Limb (tissue), 2 donors: ENCODE results near the gene FMNL3.

Experiments
- DNase-seq, 2 donors: peaks; one replicate each; pipeline ENCODE4 v3.0.0-alpha.2; 2016; ENCODE audit errors: extremely low spot score in 2 of 2

FMNL3 gene

DNA sequence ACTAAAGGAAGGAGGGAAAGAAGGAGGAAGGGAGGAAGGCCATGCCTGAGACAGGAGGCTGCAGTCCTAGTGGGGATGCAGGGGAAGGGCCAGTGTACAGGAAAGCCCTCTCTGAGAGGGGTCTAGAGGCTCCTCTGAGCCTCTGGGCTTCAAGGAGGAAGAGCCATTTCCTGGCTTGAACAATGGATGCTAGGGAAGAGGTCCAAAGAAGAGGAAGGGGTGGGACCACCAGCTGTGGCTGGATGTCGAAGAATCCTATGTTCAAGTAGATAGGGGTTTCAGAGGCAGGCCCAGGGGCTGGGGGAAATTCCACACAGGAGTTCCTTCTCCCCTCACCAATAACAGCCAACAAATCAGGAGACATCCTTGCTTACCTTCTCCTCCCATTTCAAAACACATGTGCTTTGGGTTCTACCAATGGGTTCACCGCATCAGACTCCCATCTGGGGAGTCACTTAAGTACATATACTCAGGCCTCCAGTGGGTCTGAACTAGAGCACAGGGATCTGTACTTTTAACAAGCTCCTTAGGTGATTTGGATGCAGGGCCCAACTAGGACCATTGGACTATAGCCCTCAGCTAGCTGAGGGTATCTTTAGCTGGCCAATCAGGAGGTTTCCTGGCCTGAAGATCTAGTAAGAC, 51.5 kb downstream of the FMNL3 start:
- no peak for DNase-seq

DNA sequence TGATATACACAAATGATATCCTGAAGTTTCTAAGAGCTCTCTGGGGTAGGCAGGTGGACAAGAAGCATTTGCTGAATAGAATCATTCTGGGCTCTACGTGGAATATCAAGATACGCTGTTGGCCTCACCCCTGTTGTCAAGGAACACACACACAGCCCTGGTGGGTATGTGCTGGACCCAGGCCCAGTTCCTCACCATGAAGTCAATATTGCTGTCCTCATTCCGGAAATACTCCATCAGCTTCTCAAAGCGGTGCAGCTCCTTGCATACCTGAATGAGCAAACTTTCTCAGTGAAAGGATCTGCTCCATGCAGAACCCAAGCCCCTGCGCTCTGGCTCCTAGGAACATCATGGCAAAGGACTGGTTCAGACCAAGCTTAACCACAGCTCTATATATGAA, 52.5 kb downstream of the FMNL3 start:
- no peak for DNase-seq

DNA sequence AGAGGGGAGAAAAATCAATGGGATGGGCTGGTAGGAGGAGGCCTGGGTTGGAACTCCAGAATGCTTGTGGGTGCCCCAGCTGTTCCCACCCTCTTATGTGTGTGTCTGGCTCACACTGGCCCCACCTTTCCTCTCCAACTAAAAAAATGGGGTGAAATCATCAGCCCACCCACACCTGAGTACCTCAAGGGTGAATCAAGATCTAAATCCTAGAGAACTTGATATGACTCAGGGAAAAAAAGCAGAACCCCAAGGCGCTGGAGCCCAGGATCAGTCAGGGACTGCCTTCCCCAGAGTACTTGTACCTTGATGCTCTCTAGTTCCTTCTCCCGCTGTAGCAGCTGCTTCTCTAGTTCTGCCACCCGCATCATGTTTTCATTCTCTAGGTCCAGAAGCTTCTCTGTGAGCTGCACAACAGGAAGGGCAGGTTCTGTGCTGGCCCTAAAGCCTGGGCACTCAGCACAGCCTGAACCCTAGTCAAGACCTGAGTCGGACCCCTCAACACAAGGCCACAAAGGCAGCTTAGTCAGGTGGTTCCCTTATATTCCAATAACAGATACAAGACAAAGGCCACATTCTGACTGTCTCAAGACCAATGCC, 54.2 kb downstream of the FMNL3 start:
- no peak for DNase-seq

DNA sequence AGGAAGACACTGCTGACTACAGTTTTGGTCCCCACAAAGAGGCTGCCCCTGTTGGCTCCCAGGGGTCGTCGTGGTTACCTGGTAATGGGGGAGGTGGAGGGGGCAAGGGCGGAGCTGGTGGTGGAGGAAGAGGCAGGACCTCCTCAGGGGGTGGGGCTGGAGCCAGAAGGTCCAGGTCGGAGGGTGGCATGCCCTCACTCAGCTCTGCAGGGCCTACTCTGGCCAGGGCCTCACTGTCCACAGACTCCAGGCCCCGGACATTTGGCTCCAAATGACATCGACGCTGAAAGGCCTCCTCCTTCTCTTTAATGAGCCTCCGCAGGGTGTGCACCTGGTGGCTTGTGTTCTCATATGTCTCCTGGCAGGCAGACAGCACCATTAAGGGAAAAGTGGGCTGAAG, 55.4 kb downstream of the FMNL3 start:
- no peak for DNase-seq

DNA sequence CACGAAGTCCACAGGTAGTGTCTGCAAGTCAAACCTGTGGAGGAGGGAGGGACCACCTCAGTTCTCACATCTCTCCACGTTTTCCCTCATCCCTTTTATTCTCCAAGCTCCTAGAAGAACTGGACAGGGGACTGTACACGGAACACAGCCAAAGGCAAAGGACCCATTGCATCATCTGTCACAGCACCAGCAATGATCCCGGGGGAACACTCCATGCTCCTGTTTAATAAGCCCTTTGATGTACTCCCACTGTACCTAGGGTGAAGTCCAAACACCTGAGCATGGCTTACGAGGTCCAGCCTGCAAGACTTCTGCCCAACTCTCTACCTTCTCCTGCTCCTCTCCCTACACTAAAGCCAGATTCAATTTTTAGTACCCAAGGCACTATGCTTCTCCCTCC, 57.3 kb downstream of the FMNL3 start:
- no peak for DNase-seq

DNA sequence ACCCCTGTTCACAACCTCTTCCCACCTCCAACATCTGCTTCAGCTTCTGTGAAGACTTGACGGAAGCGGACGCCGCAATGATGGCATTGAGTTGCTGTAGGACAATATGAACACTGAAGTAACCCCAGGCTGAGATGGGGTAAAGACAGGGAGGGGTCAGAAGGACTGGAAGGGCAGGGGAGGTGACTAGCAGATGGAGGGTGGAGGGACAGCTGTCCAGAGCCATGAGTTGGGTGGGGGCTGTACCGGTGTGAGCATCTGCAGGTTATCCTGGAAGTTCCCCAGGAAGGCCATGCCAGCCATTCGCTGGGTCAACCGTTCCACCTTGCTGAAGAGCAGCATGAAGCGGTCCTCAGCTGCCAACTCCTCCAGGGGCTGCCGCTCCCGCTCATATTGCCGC, 57.8 kb downstream of the FMNL3 start:
- DNase-seq = no peak

DNA sequence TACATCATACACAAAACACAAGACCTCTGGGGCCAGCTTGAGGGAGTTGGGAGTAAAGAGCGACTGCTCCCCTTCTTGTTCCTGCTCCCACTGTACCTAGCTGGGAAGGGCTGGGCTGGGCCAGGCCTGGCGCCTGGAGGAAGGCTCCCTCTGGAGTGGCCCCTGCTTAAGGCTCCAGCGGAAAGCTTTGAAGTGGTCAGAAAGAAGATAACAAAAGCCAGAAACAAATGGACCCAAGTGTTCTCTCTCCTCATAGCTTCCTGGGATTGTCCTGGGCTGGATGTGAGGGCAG, 58.5 kb downstream of the FMNL3 start:
- no peak for DNase-seq

DNA sequence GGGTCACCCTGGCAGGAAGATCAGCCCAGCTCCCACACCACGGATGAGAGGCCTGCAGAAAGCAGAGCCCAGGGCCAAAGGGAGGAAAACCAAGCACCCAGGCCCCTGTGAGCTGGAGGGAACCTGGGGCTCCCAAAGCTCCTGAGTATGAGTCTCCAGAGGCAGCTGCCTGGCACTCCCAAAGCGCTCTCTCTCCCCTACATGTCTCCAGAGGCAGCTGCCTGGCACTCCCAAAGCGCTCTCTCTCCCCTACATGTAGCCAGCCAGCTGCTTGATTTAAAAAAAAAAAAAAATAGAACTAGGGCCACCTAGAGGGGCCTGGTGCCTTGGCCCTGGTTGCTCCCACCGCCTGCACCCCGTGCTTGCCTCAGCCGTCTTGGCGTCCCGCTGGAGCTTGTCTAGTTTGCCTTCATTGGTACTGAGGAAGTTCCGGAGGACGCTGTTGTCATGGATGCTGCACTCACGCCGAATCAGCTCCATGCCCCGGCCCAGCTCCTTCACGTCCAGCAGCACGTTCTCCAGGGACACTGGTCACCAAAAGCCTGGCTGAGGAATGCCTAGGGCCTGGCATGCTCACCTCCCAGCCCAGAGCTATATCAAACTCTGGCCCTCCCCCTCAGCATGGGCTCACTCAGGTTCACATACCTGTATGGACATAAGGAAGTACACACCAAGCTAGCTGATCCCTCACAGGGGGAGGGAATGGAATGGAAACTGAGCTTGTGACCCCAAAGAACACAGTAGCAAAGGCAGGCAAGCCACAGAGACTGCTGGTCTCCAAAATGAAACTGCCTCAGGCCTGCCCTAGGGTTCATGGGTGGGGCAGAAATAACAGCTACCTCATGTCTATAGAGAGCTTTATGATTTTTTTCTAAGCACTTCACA, 59.1 kb downstream of the FMNL3 start:
- no peak for DNase-seq

DNA sequence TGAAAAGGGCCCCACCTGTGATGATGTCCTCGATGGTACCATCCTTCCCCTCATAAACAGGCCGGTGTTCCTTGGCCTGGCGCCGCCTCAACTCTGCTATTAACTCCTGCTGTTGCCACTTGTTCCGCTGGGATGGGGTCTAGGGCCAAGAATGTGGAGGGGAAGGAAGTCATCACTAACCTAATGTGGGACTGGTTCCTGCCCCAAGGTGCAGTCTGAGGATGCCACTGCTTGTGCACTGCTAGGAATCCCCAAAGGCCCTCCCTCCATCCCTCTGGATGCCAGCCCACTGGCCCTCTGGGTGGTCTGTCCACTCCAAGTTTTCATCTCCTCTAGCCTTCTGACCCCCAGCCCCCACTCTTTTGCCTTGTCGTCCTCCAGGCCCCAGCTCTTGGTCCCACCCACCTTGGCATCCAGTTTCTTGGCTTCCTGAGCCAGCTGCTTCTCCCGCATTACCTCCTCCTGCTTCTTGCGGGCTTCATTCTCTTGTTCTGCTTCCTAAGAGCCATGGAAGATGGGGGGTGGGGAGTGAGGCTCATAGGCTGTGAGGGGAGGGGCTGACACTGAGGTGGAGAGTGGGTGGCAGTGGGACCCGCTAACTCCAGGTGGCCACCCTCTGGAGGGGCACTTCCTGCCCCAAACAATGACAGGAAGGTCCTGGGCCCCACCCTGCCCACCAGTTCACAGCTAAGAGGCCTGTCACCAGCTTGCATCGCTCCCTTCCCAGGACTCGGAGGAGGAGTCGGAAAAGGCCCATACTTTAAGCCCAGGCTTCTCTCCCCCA, 60.1 kb downstream of the FMNL3 start:
- DNase-seq = no peak

DNA sequence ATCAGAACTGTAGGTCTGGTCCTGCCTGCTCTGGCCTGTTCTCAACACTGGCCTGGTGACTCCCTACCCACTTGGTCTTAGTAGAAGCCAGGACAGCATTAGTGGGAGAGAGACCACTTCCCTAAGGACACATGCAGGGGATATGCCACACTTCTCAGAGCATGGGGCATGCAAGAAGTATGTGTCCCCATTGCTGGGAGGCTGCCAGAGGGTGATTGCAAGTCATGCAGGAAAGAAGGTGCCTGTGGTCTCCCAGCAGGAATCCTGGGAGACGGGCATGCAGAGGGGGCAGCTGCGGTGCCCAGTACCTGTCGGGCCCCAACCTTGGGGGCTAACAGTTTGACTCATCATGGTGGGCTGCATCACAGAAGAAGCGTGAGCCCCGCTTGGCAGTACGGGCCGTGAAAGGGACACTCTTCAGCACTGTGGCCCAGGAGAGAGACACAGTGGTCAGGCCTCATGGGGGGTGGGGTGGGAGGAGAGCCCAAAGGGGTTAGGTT, 60.8 kb downstream of the FMNL3 start:
- no peak for DNase-seq

DNA sequence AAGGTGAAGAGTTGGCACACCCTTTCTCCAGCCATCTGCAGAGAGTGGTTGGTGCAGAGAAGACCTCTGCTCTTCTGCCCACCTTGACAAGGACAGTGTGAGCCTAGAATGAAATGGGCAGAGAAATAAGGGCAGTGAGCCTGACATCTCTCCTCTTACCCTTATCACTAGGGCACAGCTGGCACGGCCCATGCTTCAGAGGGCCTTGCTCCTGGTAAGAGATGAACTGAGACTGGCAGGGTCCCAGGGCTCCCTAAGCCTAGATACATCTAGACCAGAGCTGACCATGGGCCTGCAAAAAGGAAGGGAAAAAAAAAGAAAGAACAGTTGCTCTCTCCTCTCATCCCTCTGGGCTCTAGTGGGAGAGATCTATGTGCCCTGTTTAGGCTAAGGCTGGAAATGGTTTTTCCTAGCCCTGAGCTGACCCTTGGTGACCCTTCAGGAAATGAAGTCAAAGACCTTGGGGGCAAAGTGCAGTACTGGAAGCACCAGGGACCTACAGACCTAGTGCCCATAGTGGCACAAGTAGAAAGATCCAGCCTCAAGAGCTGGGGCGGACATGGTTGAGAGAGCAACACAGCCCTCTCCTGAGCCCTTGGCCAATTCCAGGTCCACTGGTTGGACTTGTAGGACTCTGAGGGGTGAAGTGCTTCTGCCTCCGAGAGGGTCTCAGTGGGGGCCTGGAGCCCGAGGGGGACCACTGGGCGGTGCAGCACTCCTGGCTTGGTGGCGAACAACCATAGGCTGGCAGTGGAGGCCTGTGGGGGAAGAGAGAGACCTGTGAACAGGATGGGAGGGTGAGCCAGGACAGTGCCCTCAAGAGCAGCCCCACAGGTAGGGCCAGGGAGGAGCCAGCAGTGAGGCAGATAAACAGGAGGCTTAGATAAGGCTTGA, 61.8 kb downstream of the FMNL3 start:
- DNase-seq = no peak

DNA sequence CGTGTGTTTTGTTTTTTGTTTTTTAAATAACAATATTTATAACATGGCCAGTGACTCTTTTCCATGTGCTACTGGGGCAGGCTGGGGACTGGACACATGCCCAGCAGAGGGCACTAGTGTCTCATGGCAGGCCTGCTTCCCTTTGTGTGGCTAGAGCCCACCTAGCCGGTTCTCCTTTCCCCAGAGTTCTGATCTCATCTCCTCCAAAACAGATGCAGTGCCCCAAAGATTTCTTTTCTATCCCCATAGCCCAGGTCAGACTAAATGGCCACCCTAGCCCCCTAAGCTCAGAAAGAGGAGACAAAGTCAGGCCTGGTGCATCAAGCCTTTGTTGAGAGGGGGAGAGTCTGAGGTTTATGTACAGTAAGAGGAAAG, 62.6 kb downstream of the FMNL3 start:
- DNase-seq = peak; percentile 75 to 86

DNA sequence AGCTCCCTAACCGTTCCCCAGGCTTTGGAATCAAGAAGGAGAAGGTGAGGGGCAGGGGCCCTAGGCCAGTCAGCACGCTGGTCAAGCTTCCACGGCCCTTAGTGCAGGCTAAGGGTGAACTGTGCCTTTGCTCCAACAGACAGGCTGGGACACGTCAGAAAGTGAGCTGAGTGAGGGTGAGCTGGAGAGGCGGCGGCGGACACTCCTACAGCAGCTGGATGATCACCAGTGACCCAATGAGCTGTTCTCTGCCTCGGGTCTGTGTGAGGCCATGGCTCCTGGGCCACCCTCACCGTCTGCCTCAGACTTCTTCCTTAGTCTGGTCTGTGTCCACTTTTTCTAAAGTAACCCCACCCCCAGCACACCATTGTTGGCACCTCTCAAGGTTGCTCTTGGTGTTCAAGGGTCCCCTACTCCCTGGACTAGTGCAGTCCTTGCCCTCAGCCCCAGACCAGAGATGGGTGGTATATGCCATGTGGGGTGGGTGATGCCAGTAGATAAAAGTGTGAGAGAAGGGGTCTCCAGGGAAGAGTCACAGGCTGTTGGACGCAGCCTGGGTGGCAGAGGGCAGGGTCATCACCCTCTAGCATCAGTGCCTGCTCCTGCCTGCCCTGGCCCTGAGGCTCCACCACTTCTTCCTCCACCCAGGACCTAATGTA, 63.1 kb downstream of the FMNL3 start:
- no peak for DNase-seq

DNA sequence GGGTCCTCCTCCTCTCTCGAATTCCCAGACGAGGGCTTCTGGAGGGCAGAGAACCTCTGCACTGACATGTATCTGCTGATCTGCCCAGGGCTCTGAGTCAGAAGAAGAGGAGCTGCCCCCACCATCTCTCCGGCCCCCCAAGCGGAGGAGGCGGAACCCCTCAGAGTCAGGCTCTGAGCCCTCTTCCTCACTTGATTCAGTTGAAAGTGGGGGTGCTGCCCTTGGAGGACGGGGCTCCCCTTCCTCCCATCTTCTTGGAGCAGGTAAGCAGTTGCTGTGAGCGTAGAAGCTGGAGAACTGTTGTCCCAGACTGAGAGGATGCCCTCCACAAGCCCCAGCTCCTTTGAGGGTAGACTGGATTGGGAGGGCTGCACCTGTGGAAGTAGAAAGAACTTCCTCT, 64.1 kb downstream of the FMNL3 start:
- no peak for DNase-seq

DNA sequence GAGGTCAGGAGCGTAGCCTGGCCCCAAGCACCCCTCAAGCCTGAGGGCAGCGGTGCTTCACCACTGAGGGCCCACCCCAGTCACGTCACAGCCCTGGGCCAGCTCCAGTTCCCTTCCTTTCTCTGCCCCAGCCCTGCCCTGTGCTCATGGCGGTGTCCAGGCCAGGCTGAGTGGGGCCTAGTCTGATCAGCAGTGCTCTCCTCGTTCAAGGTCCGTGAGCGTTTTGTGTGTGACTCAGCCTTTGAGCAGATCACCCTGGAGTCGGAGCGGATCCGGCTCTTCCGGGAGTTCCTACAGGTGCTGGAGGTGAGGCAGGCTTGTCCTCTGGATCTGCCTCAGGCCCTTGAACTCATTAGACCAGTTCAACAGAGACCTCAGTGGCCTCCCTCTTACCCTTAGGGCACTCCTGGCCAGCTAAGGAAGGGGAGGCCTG, 64.8 kb downstream of the FMNL3 start:
- DNase-seq = no peak

DNA sequence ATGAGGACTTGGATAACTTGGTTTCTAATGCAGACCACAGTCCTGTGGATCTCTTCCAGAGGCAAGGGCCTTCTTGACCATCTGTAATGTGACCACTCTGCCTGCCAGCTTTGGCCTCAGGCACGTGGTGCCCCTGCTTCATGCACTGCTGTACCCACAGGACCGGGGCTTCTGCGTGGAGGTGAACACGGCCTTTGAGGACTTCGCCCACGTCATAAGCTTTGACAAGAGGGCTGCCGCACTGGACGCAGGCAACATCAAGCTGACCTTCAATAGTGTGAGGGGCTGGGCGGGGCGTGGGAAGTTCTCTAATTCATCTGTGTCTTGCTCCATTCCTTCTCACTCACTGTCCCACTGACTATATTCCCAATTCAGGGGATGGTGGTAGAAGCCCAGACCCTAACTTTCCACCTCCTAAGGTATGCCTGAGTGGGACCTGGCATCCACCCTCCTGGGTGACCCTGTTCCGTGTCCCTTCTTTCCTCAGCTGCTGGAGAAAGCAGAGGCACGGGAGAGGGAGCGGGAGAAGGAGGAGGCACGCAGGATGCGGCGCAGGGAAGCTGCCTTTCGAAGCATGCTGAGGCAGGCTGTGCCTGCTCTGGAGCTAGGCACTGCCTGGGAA, 65.3 kb downstream of the FMNL3 start:
- DNase-seq = no peak

DNA sequence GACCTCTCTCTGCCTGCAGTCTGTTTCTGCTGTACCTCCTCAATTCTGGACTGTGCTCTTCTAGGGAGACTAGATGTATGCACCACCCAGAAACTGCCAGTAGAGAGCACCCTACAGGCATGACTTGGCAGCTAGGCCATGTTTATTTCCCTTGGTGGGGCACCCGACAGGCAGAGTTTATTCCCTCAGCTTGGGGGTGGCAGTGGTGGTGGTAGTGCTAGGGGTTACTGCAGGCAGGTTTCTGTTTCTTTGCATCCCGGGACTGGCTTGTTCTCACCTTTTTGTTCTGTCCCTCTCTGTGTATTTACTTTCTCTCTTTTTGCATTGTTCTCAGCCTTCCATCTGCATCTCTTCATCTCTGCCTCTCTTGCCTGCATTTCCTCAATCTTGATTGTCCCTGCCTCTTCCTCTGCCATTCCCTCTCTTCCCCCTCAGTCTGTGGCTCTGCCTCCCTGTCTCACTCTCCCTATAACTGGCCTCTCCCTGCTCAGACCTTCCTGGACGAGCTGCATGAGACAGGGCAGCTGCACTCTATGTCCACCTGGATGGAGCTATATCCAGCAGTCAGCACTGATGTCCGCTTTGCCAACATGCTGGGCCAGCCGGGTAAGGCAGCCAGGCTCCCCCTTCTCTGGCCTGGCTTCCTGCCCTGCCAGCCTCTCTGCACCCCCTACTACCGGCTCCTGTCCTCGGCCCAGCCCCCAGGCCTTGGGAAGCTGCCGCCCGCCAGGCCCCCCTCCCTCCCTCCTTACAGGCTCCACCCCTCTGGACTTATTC, 70.0 kb downstream of the FMNL3 start:
- peak; percentile 66 to 68 for DNase-seq

DNA sequence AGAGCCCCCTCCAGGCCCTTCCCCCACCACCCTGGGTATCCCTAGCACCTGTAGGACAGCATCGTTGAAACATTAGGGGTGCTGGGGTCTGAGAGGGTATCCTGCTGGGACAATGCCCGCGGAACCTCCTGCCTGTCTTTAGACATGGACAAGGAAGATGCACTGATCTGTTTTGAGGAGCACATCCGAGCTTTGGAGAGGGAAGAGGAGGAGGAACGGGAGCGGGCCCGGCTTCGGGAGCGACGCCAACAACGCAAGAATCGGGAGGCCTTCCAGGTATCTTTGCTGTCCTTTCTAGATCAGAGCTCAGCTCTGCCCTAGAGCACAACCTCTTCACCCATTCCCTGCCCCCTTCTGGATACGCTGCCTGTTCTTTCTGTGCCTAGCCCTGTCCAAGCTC, 70.6 kb downstream of the FMNL3 start:
- DNase-seq = peak in 1 of 2 donors; percentile 44

DNA sequence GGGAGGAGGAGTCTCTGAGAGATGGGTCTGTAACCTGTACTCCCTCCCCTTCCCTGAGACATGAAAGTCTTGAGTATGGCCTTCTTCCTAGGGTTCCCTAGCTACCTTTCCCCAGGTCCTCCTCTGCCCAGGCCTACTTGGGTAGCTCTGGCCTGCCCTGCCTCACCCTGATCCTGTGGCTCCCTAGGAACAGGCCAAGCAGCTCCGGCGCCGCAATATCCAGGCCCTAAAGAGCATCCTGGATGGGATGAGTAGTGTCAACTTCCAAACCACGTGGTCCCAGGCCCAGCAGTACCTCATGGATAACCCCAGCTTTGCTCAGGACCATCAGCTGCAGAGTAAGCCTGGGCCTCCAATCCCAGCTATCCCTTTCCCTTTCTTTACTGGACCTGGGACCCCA, 71.5 kb downstream of the FMNL3 start:
- DNase-seq = no peak
